ENCODE measurements around the gene CD44. TPM values are rescaled to one million over a fixed set of nuclear protein-coding genes. Genes with fewer than 3 reads are reported as not detected.

Gene CD44
- total RNA-seq, 1 donor from 2014 or later: 14.0 TPM

DNA sequence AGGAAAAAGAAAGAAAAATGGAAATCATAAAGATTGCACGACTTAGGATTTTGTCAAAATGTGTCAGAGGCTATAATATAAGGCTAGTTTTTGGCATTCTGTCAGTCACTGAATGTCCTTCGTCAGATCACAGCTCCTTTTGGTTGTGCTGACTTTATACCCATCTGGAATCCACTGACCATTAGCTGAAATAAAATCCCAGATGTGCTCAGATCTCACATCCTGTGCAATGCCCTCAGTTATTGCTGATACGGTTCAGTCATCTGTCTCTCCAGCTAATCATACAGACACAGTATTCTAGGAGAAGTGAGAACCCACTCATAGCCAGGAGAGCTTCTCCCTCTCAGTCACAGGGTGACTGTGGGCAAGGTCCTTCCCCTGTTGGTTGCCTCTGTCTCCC, 11.5 kb downstream of the CD44 start:
- intact Hi-C loops (cut with micrococcal nuclease): no loop called here
- no peaks in the 10 kb centered on the region for H3K27me3 ChIP-seq (ENCODE audit: low read depth)
- no peak overlapping the region for H3K27ac ChIP-seq (replicated peaks)
- H3K9me3 ChIP-seq (replicated peaks): peaks cover 3% of the 10 kb centered on the region
- H3K4me3 ChIP-seq: no peak overlapping the region
- H3K36me3 ChIP-seq: no peaks in the 10 kb centered on the region
- TF ChIP-seq, protein P1, sequence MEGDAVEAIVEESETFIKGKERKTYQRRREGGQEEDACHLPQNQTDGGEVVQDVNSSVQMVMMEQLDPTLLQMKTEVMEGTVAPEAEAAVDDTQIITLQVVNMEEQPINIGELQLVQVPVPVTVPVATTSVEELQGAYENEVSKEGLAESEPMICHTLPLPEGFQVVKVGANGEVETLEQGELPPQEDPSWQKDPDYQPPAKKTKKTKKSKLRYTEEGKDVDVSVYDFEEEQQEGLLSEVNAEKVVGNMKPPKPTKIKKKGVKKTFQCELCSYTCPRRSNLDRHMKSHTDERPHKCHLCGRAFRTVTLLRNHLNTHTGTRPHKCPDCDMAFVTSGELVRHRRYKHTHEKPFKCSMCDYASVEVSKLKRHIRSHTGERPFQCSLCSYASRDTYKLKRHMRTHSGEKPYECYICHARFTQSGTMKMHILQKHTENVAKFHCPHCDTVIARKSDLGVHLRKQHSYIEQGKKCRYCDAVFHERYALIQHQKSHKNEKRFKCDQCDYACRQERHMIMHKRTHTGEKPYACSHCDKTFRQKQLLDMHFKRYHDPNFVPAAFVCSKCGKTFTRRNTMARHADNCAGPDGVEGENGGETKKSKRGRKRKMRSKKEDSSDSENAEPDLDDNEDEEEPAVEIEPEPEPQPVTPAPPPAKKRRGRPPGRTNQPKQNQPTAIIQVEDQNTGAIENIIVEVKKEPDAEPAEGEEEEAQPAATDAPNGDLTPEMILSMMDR (IDR thresholded peaks at IDR 0.05; ENCODE audit: borderline replicate concordance): no peak
- DNase-seq: no peak
- H3K4me1 ChIP-seq: no peaks in the 10 kb centered on the region

GRCh38 chr11:35151241-35151640, 12.3 kb downstream of the CD44 start:
- no peaks in the 10 kb centered on the region for H3K27me3 ChIP-seq (ENCODE audit: low read depth)
- intact Hi-C loops (cut with micrococcal nuclease): no loop called here
- no peak overlapping the region for H3K27ac ChIP-seq (replicated peaks)
- no peak overlapping the region for H3K4me3 ChIP-seq
- no peak for DNase-seq
- TF ChIP-seq, protein P1 (IDR thresholded peaks at IDR 0.05; ENCODE audit: borderline replicate concordance): no peak
- no peaks in the 10 kb centered on the region for H3K36me3 ChIP-seq
- H3K9me3 ChIP-seq (replicated peaks): peaks cover 3% of the 10 kb centered on the region
- H3K4me1 ChIP-seq: peaks cover 4% of the 10 kb centered on the region

DNA sequence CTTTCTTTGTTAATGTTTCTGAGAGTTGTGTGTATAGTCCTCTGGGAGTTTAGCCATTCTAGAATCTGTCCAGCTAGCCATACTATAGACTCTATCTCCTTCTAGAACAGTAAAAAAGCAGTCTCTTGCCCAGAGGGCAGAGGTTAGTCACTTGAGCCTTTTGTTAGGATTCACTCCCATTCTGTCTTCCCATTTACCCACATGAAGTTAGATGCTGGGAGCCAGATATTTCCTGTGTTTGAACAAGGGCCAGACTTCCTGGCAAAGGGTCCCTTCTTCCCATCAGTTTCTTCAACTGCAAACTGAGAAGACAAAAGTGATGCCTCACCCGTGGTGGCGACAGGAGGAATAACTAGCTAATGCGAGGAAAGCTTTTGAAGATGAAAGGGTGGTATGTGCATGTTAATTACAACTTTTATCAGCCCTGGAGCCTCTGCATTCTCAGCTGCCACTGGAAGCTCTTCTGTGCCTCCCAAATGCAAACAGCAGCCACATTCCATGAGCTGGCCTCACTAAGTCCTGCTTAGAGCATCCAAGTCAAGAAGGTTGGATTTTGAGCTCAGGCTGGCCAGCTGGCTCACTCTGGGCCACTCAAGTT, 12.8 kb downstream of the CD44 start:
- Histone ChIP-seq H3K4me3 (no peak overlapping the region), H3K4me1 (peaks cover 8% of the 10 kb centered on the region), H3K27ac (replicated peaks) (no peak overlapping the region), H3K9me3 (replicated peaks) (peaks cover 3% of the 10 kb centered on the region), H3K27me3 (ENCODE audit: low read depth) (no peaks in the 10 kb centered on the region), H3K36me3 (no peaks in the 10 kb centered on the region)
- no peak for DNase-seq
- TF ChIP-seq, protein P1 (IDR thresholded peaks at IDR 0.05; ENCODE audit: borderline replicate concordance): no peak
- intact Hi-C loops (cut with micrococcal nuclease): no loop called here

DNA sequence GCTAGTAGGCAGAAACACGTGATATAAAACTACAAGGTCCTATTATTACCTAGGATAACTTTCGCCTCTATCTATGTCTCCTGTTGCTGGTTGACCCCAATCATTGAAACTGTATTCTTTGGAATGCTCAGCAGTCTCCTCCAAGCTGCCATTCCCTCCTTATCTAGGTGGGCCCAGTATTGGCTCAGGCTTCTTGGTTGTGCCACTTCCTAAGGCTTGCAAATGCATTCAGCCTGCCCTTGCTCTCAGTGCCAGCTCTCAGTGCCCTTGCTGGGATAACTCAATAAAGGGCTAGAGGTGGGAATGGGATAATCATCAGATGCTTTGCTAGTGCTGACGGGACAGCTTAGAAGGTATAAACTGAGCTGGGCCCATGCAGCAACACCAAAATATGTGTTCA, 13.6 kb downstream of the CD44 start:
- Histone ChIP-seq H3K4me1 (peaks cover 16% of the 10 kb centered on the region), H3K4me3 (no peak overlapping the region), H3K27me3 (ENCODE audit: low read depth) (no peaks in the 10 kb centered on the region), H3K9me3 (replicated peaks) (peaks cover 3% of the 10 kb centered on the region), H3K36me3 (no peaks in the 10 kb centered on the region), H3K27ac (replicated peaks) (no peak overlapping the region)
- TF ChIP-seq, protein P1 (IDR thresholded peaks at IDR 0.05; ENCODE audit: borderline replicate concordance): no peak
- no peak for DNase-seq
- intact Hi-C loops (cut with micrococcal nuclease): no loop called here

GRCh38 chr11:35153280-35153679, 14.3 kb downstream of the CD44 start:
- Histone ChIP-seq H3K4me3 (no peak overlapping the region), H3K27ac (replicated peaks) (no peak overlapping the region), H3K36me3 (no peaks in the 10 kb centered on the region), H3K27me3 (ENCODE audit: low read depth) (no peaks in the 10 kb centered on the region), H3K4me1 (peaks cover 23% of the 10 kb centered on the region), H3K9me3 (replicated peaks) (peaks cover 3% of the 10 kb centered on the region)
- DNase-seq: no peak
- TF ChIP-seq, protein P1 (IDR thresholded peaks at IDR 0.05; ENCODE audit: borderline replicate concordance): no peak
- intact Hi-C loops (cut with micrococcal nuclease): no loop called here
